ENCODE data around the gene SCAMP2.

The SCAMP2 gene

DNA sequence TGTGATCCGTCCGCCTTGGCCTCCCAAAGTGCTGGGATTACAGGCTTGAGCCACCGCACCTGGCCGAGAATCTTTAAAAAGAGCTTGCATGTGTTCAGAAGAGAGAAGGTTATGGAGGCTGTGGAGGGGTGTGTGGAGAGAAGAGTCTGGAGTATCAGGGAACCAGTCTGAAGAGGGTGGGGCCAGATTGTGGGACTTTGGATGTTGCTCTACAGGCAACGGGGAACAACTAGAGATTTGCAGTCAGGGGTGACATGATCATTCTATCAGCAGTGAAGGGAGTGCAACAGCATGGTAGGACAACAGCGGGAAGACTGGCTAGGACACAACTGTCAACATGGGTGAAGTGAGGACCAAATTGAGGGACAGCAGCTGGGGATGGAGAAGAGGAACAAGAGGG, 8.9 kb downstream of the SCAMP2 start:
- DNase-seq (ENCODE audit: low read depth in 2 of 2): no peak

DNA sequence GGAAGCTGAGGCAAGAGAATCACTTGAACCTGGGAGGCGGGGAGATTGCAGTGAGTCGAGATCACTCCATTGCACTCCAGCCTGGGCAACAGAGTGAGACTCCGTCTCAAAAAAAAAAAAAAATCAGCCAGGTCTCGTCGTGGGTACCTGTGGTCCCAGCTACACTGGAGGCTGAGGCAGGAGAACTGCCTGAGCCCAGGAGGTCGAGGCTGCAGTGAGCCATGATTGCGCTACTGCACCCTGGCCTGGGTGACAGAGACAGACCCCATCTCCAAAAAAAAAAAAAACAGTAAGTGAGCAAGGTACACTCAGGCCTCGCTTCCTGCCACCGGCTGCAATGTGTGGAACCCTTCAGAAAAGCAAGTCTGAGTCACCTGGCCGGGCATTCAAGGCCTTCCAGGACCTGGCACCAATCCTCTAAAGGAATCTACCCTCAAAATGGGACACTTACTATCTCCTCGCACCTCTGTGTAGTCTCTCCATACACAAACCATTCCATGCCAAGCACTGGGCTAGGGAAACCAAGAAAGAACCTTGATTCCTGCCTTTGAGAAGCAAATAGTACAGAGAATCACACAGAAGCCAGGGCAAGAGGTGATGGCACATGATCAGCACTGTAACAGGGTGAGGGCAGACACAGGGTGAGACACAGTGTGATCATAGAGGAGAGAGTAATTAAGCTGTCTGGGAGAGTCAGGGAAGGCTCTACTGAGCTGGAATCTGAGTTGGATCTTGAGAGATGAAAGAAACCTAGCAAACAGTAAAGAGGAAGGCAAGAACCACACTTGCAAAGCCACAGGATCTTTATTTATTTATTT, 9.7 kb downstream of the SCAMP2 start:
- DNase-seq (ENCODE audit: low read depth in 2 of 2): peak in 1 of 2 donors; percentile 40
- TF ChIP-seq, protein P1, sequence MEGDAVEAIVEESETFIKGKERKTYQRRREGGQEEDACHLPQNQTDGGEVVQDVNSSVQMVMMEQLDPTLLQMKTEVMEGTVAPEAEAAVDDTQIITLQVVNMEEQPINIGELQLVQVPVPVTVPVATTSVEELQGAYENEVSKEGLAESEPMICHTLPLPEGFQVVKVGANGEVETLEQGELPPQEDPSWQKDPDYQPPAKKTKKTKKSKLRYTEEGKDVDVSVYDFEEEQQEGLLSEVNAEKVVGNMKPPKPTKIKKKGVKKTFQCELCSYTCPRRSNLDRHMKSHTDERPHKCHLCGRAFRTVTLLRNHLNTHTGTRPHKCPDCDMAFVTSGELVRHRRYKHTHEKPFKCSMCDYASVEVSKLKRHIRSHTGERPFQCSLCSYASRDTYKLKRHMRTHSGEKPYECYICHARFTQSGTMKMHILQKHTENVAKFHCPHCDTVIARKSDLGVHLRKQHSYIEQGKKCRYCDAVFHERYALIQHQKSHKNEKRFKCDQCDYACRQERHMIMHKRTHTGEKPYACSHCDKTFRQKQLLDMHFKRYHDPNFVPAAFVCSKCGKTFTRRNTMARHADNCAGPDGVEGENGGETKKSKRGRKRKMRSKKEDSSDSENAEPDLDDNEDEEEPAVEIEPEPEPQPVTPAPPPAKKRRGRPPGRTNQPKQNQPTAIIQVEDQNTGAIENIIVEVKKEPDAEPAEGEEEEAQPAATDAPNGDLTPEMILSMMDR (IDR thresholded peaks at IDR 0.05; ENCODE audit: low read depth, low read length): no peak
- H3K4me3 ChIP-seq (replicated peaks in 1 of 2; ENCODE audit: low read depth in 2 of 2, low read length in 2 of 2): no peak overlapping the region

More for the DNA sequence above, 8.9 kb downstream of the SCAMP2 start:
- H3K4me3 ChIP-seq (replicated peaks in 1 of 2; ENCODE audit: low read depth in 2 of 2, low read length in 2 of 2): no peak overlapping the region
- TF ChIP-seq, protein P1 (IDR thresholded peaks at IDR 0.05; ENCODE audit: low read depth, low read length): no peak

DNA sequence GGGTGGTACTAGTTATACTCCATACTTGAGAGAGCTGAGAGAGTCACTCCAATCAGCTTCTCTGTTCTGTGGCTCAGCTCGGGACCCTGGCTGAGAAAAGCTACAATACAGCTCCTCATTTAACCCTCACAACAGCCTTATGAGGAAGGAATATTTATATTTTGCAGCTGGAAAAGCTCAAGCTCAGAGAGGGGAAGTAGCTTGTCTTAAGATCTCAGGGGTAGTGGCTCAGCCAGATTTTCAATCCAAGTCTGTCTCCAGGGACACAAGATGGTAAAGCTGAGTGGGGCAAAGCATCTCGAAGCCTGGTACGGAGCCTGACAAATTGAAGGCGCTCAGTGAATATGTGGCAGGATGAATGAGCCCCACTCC, 14.8 kb downstream of the SCAMP2 start:
- no peak overlapping the region for H3K4me3 ChIP-seq (replicated peaks in 1 of 2; ENCODE audit: low read depth in 2 of 2, low read length in 2 of 2)
- no peak for DNase-seq (ENCODE audit: low read depth in 2 of 2)
- TF ChIP-seq, protein P1 (IDR thresholded peaks at IDR 0.05; ENCODE audit: low read depth, low read length): no peak

DNA sequence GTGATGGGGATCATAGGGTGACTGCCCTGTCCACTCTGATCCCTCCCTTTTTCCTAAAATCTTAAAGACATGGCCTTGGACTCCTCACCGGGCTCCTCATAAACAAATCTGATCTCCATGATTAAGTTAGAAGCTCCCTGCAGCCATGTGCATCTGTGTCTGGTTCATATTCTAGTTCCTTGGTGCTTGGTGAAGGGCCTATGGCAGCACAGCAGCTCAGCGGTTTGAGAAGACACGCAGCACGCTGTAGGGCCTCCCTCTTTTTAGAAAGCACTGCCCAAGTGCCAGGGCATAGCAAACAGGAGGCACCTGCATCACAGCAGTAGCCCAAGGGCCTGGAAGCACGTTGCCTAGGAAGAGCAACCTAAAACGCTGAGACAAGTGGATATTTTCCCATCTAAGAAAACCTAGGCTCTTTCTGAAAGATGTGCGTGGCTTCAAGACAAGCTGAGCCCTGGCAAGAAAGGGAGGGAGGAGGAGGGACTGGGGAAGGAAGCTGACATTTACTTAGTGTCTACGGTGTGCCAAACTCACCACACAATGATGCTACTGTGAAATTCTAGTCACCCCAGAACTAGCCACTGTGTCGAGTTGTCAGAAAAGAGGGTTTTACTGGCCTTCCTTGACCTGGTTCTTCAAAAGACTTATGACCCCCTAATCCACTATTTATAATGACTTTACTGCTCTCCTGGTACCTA, 15.3 kb downstream of the SCAMP2 start:
- H3K4me3 ChIP-seq (replicated peaks in 1 of 2; ENCODE audit: low read depth in 2 of 2, low read length in 2 of 2): no peak overlapping the region
- TF ChIP-seq, protein P1 (IDR thresholded peaks at IDR 0.05; ENCODE audit: low read depth, low read length): no peak
- no peak for DNase-seq (ENCODE audit: low read depth in 2 of 2)

DNA sequence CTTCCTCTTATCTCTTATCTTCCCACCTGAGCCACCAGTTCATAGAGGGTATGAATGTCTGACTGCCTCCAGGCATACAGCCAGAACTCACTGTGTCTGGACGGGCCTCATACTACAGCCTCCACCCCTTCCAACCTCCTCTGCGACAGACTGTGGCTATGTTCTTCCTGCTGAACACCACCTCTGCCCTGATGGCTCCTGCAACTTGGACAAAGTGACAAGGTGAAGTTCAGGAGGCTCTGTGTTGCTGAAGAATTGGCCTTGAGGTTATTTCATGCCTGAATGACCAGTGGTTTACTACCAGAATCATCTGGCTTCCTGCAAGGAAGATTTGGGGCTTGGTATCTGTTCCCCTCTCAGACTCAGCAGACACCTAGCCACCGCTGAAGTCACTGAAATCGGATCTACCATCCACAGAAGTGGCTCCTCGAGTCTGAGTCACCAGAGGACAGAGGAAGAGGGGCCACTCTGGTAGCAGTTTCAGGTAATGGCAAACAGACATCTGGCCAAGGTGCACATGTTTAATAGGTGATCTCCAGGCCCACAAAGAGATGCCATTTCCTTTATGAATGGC, 16.0 kb downstream of the SCAMP2 start:
- no peak overlapping the region for H3K4me3 ChIP-seq (replicated peaks in 1 of 2; ENCODE audit: low read depth in 2 of 2, low read length in 2 of 2)
- no peak for DNase-seq (ENCODE audit: low read depth in 2 of 2)
- TF ChIP-seq, protein P1 (IDR thresholded peaks at IDR 0.05; ENCODE audit: low read depth, low read length): no peak

DNA sequence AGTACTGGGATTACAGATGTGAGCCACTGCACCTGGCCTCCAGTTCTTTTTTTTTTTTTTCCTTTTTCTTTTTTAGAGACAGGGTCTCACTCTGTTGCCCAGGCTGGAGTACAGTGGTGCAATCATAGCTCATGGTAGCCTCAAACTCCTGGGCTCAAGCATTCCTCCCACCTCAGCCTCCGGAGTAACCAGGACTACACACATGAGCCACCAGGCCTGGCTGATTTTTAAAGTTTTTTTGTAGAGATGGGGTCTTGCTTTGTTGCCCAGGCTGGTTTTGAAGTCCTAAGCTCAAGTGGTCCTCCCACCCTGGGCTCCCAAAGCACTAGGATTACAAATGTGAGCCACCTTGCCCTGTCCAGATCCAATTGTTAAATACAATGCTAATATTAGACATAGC, 16.6 kb downstream of the SCAMP2 start:
- TF ChIP-seq, protein P1 (IDR thresholded peaks at IDR 0.05; ENCODE audit: low read depth, low read length): no peak
- DNase-seq (ENCODE audit: low read depth in 2 of 2): no peak
- no peak overlapping the region for H3K4me3 ChIP-seq (replicated peaks in 1 of 2; ENCODE audit: low read depth in 2 of 2, low read length in 2 of 2)
